Activated T-cell treated with anti-CD3 and anti-CD28 coated beads for 4 hours (primary cell): ENCODE data around the gene CPAMD8.

ENCODE experiments used
- DNase-seq: peaks from one replicate; pipeline ENCODE4 v3.0.0-alpha.2; 2020

Gene CPAMD8

GRCh38 chr19:16868423-16869130 is 158.0 kb downstream of the CPAMD8 start:
- no peak for DNase-seq

GRCh38 chr19:16867211-16867610 is 159.4 kb downstream of the CPAMD8 start:
- no peak for DNase-seq

- no peak for DNase-seq
Measured at GRCh38 chr19:16862826-16863415, 163.7 kb downstream of the CPAMD8 start.

- no peak for DNase-seq
Measured at GRCh38 chr19:16861834-16862233, 164.8 kb downstream of the CPAMD8 start.

GRCh38 chr19:16861011-16861410 is 165.6 kb downstream of the CPAMD8 start:
- no peak for DNase-seq

GRCh38 chr19:16860118-16860517 is 166.5 kb downstream of the CPAMD8 start:
- no peak for DNase-seq

GRCh38 chr19:16859626-16860025 is 167.0 kb downstream of the CPAMD8 start:
- DNase-seq: no peak

GRCh38 chr19:16856091-16856490 is 170.5 kb downstream of the CPAMD8 start:
- no peak for DNase-seq

- no peak for DNase-seq
Measured at GRCh38 chr19:16853066-16853465, 173.5 kb downstream of the CPAMD8 start.

GRCh38 chr19:16851031-16851712 is 175.4 kb downstream of the CPAMD8 start:
- DNase-seq: no peak

- no peak for DNase-seq
Measured at GRCh38 chr19:16850133-16850532, 176.5 kb downstream of the CPAMD8 start.

- no peak for DNase-seq
Measured at GRCh38 chr19:16849168-16849567, 177.4 kb downstream of the CPAMD8 start.

GRCh38 chr19:16847430-16847829 is 179.2 kb downstream of the CPAMD8 start:
- no peak for DNase-seq

- no peak for DNase-seq
Measured at GRCh38 chr19:16846901-16847300, 179.7 kb downstream of the CPAMD8 start.
